NCI-H187 treated with DMSO at 0.1 percent for 48 hours (cell line): Measurements from ENCODE around the gene SPATS1.
"Not testable (repeated sequence)": the region's sequence is repeated elsewhere in the genome, so short reads cannot be mapped to it uniquely, and the experiment has no call there.

ENCODE experiments used
- DNase-seq: peaks from one replicate; lab custom pipeline; 2025; lab: John Stamatoyannopoulos, UW

The SPATS1 gene

GRCh38 chr6:44342052-44342451 lies 398 bp upstream of the SPATS1 start:
- DNase-seq, result no peak

- DNase-seq, result not testable (repeated sequence)
Measured at GRCh38 chr6:44346818-44347217, 4.4 kb downstream of the SPATS1 start.

- DNase-seq, result no peak
Measured at GRCh38 chr6:44349904-44350649, 7.6 kb downstream of the SPATS1 start.

- DNase-seq, result not testable (repeated sequence)
Measured at GRCh38 chr6:44350650-44350994, 8.2 kb downstream of the SPATS1 start.

GRCh38 chr6:44352259-44352658 lies 9.8 kb downstream of the SPATS1 start:
- no peak for DNase-seq

- no peak for DNase-seq
Measured at GRCh38 chr6:44353336-44353735, 10.9 kb downstream of the SPATS1 start.

- no peak for DNase-seq
Measured at GRCh38 chr6:44355640-44356039, 13.2 kb downstream of the SPATS1 start.

- no peak for DNase-seq
Measured at GRCh38 chr6:44356487-44356886, 14.0 kb downstream of the SPATS1 start.

GRCh38 chr6:44359973-44360372 lies 17.5 kb downstream of the SPATS1 start:
- DNase-seq, result no peak

GRCh38 chr6:44361947-44362346 lies 19.5 kb downstream of the SPATS1 start:
- DNase-seq, result no peak

- DNase-seq, result no peak
Measured at GRCh38 chr6:44363377-44363926, 21.0 kb downstream of the SPATS1 start.

- DNase-seq, result no peak
Measured at GRCh38 chr6:44366781-44367180, 24.3 kb downstream of the SPATS1 start.

- DNase-seq, result no peak
Measured at GRCh38 chr6:44367681-44368080, 25.2 kb downstream of the SPATS1 start.

- no peak for DNase-seq
Measured at GRCh38 chr6:44373051-44373450, 30.6 kb downstream of the SPATS1 start.

- DNase-seq, result no peak
Measured at GRCh38 chr6:44373787-44374186, 31.3 kb downstream of the SPATS1 start.

GRCh38 chr6:44375071-44375470 lies 32.6 kb downstream of the SPATS1 start:
- no peak for DNase-seq

- no peak for DNase-seq
Measured at GRCh38 chr6:44377484-44377883, 35.0 kb downstream of the SPATS1 start.

- DNase-seq, result no peak
Measured at GRCh38 chr6:44377971-44378370, 35.5 kb downstream of the SPATS1 start.

- no peak for DNase-seq
Measured at GRCh38 chr6:44381739-44382138, 39.3 kb downstream of the SPATS1 start.

GRCh38 chr6:44386364-44386928 lies 44.0 kb downstream of the SPATS1 start:
- DNase-seq, result no peak

GRCh38 chr6:44386929-44387345 lies 44.5 kb downstream of the SPATS1 start:
- DNase-seq, result no peak

GRCh38 chr6:44387346-44388134 lies 45.1 kb downstream of the SPATS1 start, which contains the start of gene CDC5L:
TSS of gene CDC5L (plus strand) at chr6:44387706. CDS start at chr6:44387824, 118 bp downstream.
- DNase-seq, result peak; percentile 96

GRCh38 chr6:44388135-44388487 lies 45.7 kb downstream of the SPATS1 start:
- DNase-seq, result no peak
